Embryonic facial prominence (tissue), 1 donor: ENCODE results near the gene CREB5.
"Not testable (repeated sequence)": the region's sequence is repeated elsewhere in the genome, so short reads cannot be mapped to it uniquely, and the experiment has no call there.

Experiments
- DNase-seq: peaks from one replicate; pipeline ENCODE4 v3.0.0-alpha.2; 2016; ENCODE audit errors: extremely low spot score

Gene CREB5

DNA sequence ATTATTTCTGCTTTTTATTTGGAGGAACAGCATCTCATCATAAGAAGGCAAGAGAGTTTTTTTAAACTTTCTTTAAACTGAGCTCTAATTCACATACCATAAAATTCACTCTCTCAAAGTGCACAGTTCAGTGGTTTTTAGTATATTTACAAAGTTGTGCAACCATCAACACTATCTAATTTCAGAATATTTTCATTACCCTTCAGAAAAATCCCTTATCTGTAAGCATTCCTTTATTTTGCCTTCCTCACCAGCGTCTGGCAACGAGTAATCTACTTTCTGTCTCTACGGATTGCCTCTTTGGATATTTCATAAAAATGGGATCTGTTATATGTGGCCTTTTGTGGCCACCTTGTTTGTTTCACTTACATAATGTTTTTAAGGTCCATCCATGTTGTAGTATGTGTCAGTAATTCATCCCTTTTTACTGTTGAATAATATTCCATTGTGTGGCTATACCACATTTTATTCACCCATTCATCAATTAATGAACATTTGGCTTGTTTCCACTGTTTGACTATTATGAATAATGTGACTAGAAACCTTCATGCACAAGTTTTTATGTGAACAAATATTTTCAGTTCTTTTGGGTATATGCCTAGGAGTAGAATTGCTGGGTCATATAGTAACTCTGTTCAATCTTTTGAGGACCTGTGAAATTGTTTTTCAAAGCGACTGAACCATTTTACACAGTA, 364.3 kb downstream of the CREB5 start:
- no peak for DNase-seq

DNA sequence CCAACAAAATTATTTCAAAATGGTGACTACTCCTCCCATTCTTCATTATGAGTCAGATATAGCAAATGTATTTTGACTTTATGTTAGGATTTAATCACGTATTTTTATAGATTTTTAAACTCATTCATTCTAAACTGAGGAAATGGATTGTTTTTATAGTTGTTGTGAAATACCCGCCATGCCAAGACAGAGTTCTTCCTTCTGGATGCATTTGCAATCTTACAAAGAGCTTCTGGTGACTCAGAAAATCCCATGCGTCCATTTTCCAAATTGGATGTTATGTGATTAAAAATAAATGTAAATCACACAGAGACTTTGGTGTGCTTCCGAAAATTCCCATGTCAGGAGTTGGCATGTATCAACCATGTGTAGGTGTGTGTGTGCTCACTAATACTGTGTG, 366.5 kb downstream of the CREB5 start:
- no peak for DNase-seq

DNA sequence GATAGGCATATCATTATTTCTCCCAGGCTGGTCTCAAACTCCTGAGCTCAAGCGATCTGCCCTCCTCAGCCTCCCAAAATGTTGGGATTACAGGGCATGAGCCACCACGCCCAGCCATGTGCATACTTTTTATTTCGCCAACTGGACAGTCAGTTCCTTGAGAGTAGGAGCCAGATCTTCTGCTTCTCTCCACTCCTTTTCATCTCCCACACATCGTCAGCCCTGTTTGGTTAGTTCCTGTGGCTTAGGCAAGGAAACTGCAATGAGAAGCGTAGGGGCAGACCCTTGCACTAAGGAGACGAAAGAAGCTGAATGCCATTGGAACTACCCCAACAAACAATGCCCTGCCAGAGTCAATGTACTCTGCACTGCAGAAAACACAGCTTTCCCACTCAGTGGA, 367.6 kb downstream of the CREB5 start:
- DNase-seq, result no peak

DNA sequence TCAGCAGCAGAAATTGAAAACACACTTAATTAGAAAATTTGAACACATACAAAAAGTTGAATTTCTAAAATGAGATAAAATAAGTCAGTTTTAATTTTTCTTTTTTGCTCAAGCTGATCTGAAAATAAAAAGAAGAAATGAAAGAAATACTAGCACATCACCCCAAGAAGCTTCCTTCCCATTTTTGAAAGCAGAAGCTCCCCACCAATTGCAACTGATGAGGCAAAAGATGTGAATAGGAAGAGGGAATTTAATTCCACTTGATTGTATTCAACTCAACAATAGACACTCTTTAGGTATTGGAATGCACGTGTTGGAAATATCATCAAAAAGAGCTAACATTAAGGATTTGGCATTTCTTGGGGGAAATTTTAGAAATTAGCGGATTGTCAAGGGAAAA, 370.0 kb downstream of the CREB5 start:
- no peak for DNase-seq

DNA sequence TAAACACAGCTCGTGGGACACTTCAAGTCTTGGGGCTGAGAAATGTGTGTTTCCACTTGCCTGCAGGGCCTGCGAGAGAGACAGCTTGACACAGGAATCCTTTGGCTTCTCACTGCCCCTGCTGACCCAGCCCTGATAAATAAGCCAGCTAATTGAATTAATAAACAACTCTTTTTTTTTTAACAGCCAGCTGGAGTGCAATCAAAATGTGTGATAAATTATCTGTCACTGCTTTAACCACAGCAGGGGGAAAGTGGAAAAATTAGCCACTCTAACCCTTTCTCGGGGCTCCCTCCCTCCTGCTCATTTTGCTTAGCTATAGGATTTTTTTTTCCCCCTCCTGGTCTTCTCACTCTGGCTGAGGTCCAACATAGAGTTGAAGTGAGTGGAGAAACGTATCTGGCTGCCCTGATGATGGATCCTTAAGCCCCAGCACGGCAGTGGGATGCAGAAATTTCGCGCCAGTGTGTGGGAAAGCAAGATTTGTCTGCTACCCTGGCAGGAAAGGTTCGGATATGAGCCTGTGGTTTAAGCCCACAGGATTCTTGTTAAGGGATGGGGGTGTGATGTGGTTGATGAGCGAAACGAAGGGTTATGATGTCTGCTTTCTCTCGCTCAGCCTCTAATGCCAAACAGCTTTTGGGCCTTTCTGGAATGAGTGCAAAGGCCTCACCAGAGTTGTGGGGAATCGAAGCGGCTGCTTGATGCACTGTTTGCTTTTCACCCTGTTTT, 372.0 kb downstream of the CREB5 start:
- DNase-seq, result peak; percentile 20

DNA sequence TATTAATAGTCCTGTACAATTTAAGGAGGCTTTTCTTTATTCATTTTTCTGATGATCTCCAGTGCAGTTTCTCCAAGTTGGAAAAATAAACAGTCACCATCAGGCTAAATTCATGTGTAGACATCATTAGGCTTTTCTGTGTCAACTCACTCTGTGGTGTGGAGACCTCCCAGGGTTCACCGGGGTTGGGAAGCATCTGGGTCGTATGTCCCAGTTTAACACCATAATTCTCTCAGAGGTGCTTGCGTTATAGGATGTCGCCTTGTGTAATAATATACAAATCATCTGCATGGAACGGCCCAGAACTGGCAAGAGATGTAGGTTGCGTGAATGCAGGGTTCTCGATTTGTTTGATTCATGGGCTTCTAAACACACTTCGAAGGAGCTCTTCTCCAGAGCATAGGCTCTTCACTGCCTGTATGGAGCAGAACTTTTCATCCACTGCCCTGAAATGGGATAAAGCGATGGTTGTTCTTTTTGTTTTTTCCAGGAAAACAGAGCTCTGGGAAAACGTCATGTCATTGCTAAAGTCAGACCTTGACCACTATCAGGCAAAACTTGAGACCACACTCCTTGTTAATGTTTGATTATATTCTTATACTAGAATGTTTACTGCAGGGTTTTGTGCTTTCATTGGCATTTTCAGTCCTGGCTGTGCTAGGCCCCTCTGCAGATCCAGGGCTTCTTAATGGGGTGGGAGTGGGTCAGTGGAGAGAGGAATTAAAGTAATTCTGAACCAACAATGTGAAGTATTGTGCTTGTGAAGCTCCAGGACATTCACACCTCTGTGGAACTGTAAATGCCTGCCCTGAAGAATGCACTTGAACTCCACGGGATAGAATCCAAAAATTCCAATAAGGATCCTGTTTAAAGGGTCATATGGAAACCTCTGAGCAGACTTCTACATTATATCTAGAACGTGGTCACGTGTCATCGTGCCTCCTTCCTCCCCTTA, 373.0 kb downstream of the CREB5 start:
- no peak for DNase-seq

DNA sequence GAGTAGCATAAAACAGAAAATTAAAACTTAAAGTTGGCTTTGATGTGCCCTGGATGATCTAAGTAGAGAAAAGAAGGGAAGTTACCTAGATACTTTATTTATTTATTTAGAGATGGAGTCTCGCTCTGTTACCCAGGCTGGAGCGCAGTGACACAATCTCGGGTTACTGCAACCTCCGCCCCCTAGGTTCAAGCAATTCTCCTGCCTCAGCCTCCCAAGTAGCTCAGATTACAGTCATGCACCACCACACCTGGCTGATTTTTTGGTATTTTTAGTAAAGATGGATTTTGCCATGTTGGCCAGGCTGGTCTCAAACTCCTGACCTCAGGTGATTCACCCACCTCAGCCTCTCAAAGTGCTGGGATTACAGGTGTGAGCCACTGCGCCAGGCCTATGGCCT, 373.8 kb downstream of the CREB5 start:
- DNase-seq, result not testable (repeated sequence)

DNA sequence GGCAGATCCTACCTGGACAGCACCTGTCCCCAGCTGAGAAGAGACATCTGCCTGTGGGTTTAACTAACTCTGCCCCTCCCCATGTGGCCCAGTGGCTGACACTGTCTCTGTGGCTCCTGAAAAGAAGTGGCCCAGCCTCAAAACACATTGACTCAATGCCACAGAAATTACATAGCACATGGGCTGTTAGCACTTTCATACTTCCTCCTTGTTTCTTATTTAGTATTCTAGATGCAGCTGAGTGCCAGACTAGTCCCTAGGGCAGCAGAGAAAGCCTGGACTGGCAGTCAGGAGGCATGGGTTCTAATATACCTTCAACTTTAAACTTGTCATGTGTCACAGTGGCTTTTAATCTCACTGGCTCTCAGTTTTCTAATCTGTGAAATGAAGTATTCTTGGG, 374.8 kb downstream of the CREB5 start:
- DNase-seq, result no peak

DNA sequence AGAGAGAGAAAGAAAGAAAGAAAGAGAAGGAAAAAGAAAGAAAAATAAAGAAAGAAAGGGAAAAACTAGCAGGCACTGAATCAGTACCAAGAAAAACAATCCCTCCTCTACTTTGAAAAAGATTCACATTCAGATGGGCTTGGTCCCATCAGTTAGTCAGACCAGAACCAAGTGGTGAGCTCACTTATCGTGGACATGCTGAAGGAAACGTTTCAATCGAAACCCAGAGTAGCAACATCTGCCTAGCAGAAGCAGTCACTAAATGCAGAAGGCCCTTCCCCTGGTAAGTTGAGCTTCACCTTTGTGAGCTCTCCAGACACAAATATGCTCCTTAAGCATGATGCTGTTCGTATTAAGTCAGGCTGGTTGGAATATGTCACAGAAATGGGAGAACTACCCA, 378.1 kb downstream of the CREB5 start:
- no peak for DNase-seq

DNA sequence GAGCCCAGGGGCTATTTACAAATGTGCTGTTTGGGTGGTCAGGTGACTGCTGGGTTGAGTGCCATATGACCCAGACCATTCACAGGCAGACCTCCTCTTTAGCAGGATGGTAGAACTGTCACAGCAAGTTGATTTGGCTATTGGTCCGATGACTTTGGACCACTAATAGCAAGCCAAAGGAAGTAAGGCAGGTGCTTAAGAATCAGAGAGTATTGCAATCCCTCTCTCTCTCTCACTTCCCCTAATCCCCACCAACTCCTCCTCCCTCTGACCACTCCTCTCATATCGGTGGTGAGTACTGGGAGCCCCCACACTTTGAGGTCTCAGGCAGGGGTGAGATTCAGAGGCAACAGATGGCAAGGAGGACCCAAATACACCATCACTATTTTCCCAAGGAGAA, 380.5 kb downstream of the CREB5 start:
- no peak for DNase-seq

DNA sequence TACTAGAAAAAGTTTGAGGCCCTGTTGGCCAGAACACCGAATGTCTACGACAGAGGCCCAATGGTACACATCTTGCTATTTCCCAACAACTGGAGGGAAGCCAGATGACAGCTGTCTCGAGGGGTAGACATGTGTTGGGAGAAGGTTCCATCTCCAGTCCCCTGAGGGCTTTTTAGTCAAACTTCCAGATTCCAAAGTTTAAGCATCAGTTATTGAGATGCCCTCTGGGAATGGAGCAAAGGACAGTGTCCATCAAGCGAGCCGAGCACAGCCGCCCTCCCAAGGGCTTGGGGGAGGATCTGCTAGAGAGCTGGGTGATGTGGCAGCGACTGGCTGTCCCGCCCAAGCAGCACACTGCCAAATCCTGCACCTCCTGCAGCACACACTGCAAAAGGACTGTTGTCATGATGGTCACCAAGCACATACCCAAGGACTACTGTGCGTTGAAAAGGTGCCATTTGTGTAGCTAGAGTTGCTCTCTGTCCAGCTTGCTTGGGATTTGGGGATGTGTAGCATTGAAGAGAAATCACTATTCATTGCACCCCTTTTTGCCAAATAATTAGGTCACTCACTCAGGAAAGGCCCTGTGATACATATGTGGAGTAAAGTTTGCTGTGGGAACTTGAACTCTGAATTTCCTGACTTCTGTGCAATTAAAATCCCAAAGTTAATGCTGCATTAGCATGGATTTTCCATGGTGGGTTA, 381.2 kb downstream of the CREB5 start:
- DNase-seq, result no peak

DNA sequence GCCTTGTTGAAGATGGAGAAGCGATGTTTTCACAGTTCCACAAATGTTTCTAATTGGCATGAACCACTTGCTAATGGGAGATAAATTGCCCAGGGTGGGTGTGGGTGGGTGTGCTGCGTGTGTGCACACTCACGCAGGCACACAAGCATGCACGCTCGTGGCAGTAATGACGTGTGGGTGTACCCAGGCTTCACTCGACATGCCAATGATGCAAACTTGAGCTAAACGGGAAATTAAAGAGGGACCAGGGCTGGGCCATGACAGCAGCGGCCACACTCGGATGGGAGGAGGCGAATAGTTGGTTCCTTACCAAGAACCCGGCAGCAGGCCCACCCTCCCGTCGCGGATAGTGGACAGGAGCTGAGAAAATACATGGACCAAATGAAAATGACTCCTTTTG, 386.0 kb downstream of the CREB5 start:
- DNase-seq, result no peak

DNA sequence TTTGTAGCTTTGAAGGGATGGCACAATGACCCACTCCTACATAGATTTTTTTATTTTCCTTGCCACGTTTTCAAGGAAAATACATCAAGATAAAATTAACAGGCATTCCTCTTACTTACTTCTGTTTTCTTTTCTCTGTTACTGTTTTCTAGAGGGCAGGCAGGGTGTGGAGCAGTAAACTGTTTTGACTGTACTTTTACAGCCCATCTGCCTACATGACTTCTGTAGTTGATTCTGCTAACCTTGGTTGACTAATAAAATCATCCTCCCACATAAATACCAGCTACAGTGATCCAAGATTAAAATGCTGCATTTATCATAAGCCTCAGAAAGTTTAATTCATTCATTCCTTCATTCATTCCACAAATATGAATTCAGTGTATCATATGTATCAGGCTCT, 387.3 kb downstream of the CREB5 start:
- no peak for DNase-seq

DNA sequence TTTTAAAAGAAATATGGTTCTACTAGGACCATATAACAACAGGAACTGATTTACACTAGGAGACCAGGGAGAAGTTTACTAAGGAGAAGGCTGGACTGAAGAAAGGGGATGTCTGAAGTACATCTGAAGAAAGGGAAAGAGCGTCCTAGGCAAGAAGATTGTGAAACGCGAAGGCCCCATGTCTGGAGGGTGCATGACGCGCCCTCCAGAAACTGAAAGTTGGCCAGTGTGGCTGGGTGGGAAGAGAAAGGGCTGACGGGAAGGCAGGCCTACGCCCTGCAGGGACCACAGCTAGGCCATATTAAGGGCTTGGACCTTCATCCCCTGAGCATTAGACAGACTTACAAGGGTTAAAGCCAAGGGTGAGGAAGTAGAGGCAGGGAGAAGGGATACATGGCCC, 387.8 kb downstream of the CREB5 start:
- DNase-seq, result no peak

DNA sequence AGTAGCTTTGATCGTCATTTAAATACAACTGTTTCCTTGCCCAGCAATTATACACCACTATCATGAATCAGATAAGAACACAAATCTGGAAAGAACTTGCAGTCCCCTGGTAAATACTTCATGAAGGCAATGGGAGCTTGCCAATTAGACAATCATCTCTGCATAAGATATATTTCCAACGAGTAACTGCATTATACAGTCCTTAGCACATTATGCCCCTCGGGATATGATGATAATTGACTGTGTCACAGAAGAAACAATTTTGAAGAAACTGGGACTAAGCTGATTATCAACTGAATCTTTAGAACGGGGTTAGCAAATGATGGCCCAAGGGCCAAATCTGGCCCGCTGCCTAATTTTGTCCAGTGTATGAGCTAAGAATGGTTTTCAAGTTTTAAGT, 390.1 kb downstream of the CREB5 start:
- no peak for DNase-seq

DNA sequence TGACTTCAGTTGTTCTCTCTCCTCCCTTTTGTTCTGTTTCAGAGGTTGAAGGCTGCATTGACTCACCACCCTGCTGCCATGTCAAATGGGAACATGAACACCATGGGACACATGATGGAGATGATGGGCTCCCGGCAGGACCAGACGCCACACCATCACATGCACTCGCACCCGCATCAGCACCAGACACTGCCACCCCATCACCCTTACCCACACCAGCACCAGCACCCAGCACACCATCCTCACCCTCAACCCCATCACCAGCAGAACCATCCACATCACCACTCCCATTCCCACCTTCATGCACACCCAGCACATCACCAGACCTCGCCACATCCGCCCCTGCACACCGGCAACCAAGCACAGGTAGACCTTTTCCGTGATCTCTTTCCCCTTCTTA, 391.8 kb downstream of the CREB5 start:
- no peak for DNase-seq

DNA sequence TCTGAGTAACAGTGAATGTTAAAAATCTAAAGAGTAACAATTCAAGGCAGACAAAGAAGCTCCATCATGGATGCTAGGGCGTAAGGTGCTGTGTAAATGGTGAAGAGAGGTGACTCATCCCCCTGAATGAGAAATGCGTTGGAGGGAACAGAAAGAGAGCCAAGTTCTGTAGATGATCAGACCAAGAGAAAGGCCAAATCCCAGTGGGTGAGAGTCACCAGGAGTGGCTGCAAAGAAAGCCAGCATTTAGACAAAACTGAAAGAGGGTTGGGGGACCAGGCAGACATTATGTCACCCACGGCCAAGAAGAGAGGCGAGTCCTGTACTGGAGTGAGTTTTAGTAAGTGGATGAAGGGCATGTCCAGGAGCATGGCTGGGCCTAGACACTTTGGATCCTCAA, 392.7 kb downstream of the CREB5 start:
- DNase-seq, result no peak

DNA sequence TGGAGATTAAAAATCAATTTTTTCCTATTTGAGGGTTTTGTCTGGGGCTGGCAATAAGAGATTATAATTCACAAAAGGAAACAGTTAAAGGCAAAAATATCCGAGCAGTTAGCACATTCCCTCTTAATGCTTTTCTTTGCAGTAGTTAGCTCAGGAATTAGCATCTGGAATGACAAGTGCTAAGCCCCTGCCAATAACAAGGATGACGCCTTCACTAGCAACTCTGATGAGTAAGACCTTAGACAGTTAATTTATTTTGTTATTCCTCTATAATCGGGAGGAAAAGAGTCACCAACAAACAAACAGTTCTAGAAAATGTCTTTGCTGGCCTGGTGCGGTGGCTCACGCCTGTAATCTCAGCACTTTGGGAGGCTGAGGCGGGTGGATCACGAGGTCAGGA, 394.5 kb downstream of the CREB5 start:
- no peak for DNase-seq

DNA sequence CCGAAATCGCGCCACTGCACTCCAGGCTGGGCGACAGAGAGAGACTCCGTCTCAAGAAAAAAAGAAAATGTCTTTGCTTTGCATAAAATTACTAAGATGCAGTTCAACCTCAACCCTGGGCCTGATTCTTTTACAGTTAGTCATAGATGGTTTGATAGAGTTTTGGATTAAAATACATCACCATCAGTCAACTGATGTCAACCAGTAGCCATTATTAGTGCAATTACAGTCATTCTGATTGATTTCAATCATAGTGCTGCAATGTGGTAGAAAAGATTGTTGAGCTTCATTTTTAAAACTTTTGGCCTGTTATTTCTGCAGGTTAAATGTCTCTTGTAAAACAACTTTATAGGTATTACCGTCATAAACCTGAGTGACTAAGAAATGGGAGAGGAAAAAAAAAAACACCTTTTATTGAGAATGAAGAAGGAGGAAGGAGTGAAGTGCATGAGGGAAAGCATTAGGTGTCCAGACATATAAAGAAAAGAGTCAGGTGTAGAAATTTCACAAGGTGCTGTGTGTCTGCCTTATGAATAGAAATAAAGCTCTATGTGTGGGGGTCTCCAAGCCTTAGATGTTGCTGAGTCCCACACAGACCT, 395.2 kb downstream of the CREB5 start:
- no peak for DNase-seq

DNA sequence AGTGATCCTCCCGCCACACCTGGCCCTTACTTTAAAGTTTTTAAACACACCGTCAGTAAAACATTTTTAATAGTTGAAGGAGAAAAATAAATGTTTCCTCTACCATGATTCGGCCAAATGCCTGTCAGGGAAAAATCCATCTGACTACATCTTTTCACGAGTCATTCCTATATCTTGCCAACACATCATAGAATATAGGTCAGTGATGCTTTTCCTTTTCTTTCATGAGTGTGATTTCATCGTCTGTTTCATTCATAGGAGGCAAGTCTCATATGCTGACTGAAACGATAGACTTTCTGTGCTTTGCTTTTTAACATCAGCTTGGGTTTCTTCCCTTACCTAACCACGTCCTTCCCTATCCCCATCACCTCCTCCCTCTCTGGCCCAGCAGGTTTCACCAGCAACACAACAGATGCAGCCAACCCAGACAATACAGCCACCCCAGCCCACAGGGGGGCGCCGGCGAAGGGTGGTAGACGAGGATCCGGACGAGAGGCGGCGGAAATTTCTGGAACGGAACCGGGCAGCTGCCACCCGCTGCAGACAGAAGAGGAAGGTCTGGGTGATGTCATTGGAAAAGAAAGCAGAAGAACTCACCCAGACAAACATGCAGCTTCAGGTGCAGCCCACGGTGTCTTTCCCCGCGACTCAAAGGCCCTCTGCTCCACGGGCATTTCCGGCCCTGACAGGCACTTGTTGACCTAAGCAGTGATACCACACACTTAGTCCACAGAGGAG, 396.6 kb downstream of the CREB5 start:
- no peak for DNase-seq

DNA sequence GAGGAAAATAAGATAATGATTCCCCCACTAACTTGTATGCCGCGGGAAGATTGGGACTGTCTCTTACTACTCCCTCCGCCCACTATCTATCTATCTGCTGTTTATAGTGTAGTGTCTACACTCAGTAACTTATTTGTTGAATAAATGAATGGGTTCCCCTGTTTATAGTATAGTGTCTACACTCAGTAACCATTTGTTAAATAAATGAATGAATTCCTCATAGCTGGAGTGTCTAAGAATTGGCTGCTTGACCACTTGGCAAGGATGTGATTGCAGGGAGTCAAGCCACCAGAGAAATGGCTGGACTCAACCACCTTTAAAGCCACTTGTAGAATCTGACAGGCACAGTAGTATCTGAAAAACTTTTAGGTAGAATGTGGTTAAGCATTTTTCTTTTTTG, 398.7 kb downstream of the CREB5 start:
- DNase-seq, result no peak
